Epithelial cell of esophagus (primary cell): ENCODE data around the gene ATRN.

Source experiments
- DNase-seq: peaks from one replicate; pipeline ENCODE4 v3.0.0; 2010; ENCODE audit warnings: low read depth
- H3K4me3 ChIP-seq: 2 replicates; pipeline ENCODE4 v1.5.1; 2011; ENCODE audit warnings: mild to moderate bottlenecking, low read length, control low read depth
- TF ChIP-seq, protein P1 (sequence below): IDR thresholded peaks from 2 replicates; pipeline ENCODE4 v1.5.1; 2011; ENCODE audit warnings: low read depth, mild to moderate bottlenecking, low read length, control low read depth, inconsistent platforms; ENCODE audit not compliant: insufficient read depth; ENCODE audit errors: missing control alignments

ATRN gene

DNA sequence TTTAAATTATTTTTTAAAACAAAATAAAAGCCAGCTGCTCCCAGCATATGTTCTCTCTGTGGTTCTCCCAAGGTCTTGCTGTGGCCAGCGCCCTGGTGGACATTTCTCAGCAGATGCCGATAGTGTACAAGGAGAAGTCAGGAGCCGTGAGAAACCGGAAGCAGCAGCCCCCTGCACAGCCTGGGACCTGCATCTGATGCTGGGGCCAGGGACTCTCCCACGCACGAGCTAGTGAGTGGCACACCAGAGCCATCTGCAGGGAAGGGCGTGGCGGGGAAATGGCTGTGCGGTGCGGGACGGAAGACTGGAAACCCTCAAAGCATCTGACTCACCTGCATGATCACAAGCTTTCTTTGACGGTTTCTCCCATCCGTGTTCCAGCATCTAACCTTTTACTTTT, 175.8 kb downstream of the ATRN start:
- peak; percentile 39 for DNase-seq
- TF ChIP-seq, protein P1, sequence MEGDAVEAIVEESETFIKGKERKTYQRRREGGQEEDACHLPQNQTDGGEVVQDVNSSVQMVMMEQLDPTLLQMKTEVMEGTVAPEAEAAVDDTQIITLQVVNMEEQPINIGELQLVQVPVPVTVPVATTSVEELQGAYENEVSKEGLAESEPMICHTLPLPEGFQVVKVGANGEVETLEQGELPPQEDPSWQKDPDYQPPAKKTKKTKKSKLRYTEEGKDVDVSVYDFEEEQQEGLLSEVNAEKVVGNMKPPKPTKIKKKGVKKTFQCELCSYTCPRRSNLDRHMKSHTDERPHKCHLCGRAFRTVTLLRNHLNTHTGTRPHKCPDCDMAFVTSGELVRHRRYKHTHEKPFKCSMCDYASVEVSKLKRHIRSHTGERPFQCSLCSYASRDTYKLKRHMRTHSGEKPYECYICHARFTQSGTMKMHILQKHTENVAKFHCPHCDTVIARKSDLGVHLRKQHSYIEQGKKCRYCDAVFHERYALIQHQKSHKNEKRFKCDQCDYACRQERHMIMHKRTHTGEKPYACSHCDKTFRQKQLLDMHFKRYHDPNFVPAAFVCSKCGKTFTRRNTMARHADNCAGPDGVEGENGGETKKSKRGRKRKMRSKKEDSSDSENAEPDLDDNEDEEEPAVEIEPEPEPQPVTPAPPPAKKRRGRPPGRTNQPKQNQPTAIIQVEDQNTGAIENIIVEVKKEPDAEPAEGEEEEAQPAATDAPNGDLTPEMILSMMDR: no peak
- H3K4me3 ChIP-seq: no peak overlapping the region

DNA sequence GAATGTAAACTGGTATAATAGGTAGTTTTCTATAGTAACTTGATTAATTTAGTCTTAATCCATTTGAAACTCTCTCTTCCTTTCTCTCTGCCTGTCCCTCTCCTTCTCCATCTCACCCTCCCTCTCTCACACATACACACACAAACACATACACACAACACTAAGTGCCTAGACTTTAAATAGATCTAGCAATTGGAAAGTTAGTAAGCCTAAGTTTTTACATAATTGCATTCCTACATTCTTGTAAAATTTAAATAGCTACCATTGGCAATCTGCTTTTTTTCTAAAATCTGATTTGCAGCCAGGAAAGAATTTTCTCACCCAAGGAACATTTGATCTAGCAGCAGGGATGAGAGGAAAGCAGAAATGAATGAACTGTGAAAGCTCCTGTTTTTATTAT, 176.7 kb downstream of the ATRN start:
- no peak for DNase-seq
- TF ChIP-seq, protein P1: no peak
- H3K4me3 ChIP-seq: no peak overlapping the region

DNA sequence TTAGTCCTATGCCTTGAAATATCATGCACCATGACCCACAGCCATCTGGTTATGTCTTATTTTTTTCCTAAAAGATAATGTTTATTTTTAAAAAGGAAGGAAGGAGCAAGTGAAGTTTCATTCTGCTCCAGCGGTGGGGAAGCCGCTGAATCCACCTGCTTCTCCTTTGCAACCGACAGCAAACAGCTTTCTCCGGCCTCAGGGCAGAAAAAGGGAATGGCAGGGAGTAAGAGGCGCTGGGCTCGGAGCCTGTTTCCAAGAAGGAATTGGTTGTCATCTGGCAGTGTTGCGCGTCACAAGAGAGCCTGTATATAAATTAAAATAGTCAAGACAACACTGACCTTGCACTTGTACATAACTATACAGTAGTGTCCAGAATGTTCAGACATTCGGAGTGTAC, 178.1 kb downstream of the ATRN start:
- no peak for DNase-seq
- no peak overlapping the region for H3K4me3 ChIP-seq
- TF ChIP-seq, protein P1: no peak

DNA sequence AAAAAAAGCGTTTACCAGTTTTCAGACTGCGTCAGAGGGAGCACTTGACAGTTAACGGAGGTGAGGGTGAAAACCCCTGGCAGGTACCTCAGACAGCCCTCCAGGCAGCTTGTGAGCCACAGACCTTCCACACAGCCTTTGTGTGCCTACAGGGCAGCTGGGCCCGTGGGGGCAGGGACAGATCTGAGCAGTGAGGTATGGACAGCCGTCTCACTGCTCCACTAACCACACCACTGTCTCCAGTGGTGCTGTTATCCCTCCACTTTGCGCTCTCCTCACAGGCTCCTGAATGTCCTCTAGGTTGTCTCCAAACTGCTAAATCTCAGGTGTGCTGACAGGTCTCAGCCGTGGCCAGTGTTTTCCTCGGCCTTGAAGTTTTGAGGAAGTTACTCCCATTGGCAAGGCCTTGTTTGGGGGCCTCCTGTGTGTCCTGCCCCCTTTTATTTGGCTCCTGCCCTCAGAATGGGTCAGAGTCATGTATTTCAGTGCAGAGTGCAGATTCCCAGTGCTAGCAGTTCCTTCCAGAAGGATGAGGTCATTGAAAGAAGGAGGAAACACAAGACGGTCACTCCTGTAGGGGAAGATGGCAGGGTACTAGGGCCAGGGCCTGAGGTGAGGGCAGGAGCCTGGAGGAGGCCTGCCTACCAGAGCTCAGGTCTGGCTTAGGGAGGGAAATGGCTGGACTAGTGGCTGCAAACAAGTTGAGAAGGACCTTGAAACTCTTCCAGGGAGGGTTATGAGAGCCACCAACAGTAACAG, 180.6 kb downstream of the ATRN start:
- no peak for DNase-seq
- TF ChIP-seq, protein P1: no peak
- no peak overlapping the region for H3K4me3 ChIP-seq

DNA sequence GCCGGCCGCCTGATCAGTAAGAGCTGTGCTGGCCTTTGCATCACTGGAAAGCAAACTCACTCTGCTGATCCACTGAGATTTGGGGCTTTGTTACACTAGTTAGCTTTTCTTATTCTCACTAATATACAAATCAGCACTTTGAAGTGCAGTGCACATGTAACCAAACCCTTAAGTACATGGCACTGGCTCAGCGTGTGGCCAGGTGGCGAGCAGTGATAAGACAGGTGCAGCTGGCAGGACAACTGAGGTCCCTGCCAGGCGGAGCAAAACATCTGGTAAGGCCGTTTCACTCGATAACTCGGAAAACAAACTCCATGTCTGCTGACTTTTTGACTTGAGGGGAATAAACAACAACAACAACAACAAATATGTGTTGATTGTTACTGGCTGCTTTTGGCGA, 181.4 kb downstream of the ATRN start:
- TF ChIP-seq, protein P1: no peak
- DNase-seq: no peak
- H3K4me3 ChIP-seq: no peak overlapping the region

DNA sequence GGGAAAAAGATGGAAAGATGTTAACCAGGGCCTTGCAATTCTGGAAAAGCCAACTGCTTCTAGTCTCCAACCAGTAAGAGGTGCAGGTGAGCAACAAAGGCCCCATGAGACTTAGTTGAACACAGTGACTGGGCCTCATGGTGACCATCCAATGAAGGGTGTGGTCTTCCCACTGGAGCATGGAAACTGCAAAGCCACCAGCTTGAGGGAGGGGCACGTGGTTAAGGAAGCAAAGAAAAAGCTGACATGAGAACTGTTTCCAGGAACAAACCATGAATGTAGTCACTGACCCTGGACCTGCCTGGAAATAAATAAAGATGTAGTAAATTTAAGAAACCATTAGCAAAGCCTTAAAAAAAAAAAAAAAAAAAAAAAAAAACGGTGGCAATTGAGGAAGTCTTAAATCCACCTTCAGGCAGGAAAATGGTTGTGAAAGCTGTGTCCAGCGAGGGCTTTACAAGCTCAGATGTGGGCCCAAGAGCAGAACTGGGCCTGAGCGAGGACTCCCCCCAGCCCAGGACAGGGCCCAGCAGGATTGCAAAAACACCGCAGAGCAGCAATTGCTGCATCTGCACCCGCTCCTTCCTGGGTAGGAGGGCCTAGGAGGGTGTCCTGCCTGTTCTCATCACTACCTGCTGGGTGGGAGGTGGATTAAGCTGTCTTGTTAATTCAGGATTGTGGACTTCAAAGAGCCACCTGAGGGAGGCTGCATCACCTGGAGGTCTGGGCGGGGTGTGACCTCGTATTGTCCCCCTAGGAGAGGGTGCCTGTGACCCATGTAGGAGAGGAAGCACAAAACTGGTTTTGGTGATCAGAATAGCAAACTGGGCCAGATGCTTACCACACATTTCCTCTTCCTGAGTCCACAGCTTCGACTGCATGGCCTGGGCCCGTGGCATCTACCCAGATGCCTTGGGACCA, 182.1 kb downstream of the ATRN start:
- no peak overlapping the region for H3K4me3 ChIP-seq
- TF ChIP-seq, protein P1: no peak
- DNase-seq: no peak

DNA sequence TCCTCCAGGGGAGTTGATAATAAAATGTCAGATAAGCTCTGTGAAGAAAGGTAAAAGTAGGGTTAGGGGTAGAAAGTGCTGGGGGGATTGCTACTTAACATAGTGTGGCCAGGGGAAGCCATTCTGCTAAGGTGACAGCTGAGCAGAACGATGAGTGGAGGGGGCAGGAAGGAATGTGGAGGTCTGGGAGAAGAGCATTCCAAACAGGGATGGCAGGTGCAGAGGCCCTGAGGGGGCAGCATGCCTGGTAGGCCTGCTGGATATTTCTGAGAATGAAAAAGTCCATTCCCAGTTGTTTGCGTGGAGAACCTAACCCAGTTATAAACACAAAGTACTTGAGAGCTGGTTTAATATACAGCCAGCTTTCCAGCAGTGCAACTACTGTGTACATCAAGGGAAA, 183.1 kb downstream of the ATRN start:
- H3K4me3 ChIP-seq: no peak overlapping the region
- DNase-seq: no peak
- TF ChIP-seq, protein P1: no peak
